Breast epithelium (tissue), 3 donors: ENCODE data around the gene DNAJC2.

Experiments used
- CTCF ChIP-seq, 3 donors: fragments of 450-650 bp; IDR thresholded peaks; one replicate each; pipeline ENCODE4 v1.5.1; 2016 to 2017; ENCODE audit warnings: antibody characterized with exemption in 3 of 3, mild to moderate bottlenecking in 3 of 3, moderate library complexity in 3 of 3
- POLR2AphosphoS5 ChIP-seq, 3 donors: sonication (generic); formaldehyde crosslinking; IDR thresholded peaks; one replicate each; pipeline ENCODE4 v1.6.1; 2017; ENCODE audit warnings: antibody characterized with exemption in 3 of 3

GRCh38 chr7:103297837-103298179 lies 46.8 kb downstream of the DNAJC2 start:
- TF ChIP-seq CTCF (IDR thresholded peaks at IDR 0.05), result no peak
- no peak for TF ChIP-seq POLR2AphosphoS5 (IDR thresholded peaks at IDR 0.05)
